Measurements from ENCODE around the gene PSG11.
"Not testable (repeated sequence)": the region's sequence is repeated elsewhere in the genome, so short reads cannot be mapped to it uniquely, and the experiment has no call there.

The PSG11 gene

GRCh38 chr19:43026369-43026768, at the start of gene PSG11:
TSS of gene PSG11 (minus strand) at chr19:43026469. CDS start at chr19:43026372, 97 bp downstream.
- DNase-seq, result not testable (repeated sequence)

- not testable (repeated sequence) for DNase-seq
Observed at GRCh38 chr19:43062418-43062817, 36.1 kb upstream of the PSG11 start.

GRCh38 chr19:43061326-43061725, 35.1 kb upstream of the PSG11 start:
- not testable (repeated sequence) for DNase-seq

- DNase-seq, result not testable (repeated sequence)
Observed at GRCh38 chr19:43060254-43060653, 34.0 kb upstream of the PSG11 start.

- DNase-seq, result not testable (repeated sequence)
Observed at GRCh38 chr19:43059482-43059881, 33.2 kb upstream of the PSG11 start.

GRCh38 chr19:43058440-43058839, 32.2 kb upstream of the PSG11 start:
- DNase-seq, result not testable (repeated sequence)

- not testable (repeated sequence) for DNase-seq
Observed at GRCh38 chr19:43047966-43048365, 21.7 kb upstream of the PSG11 start.

GRCh38 chr19:43046578-43046977, 20.3 kb upstream of the PSG11 start:
- DNase-seq, result not testable (repeated sequence)

- DNase-seq, result not testable (repeated sequence)
Observed at GRCh38 chr19:43043492-43044180, 17.4 kb upstream of the PSG11 start.

- DNase-seq, result not testable (repeated sequence)
Observed at GRCh38 chr19:43031645-43032044, 5.4 kb upstream of the PSG11 start.

GRCh38 chr19:43028866-43029265, 2.6 kb upstream of the PSG11 start:
- no peak for DNase-seq

- not testable (repeated sequence) for DNase-seq
Observed at GRCh38 chr19:43027985-43028384, 1.7 kb upstream of the PSG11 start.

- not testable (repeated sequence) for DNase-seq
Observed at GRCh38 chr19:43027061-43027460, 792 bp upstream of the PSG11 start.

GRCh38 chr19:43022098-43022497, 4.2 kb downstream of the PSG11 start:
- DNase-seq, result not testable (repeated sequence)

- DNase-seq, result not testable (repeated sequence)
Observed at GRCh38 chr19:43021629-43022028, 4.6 kb downstream of the PSG11 start.

- DNase-seq, result not testable (repeated sequence)
Observed at GRCh38 chr19:43019588-43019987, 6.7 kb downstream of the PSG11 start.

- not testable (repeated sequence) for DNase-seq
Observed at GRCh38 chr19:43005841-43006240, 20.4 kb downstream of the PSG11 start.

GRCh38 chr19:43004846-43005245, 21.4 kb downstream of the PSG11 start:
- DNase-seq, result not testable (repeated sequence)

GRCh38 chr19:43003634-43004033, 22.6 kb downstream of the PSG11 start:
- not testable (repeated sequence) for DNase-seq

- not testable (repeated sequence) for DNase-seq
Observed at GRCh38 chr19:43002948-43003347, 23.3 kb downstream of the PSG11 start.

- DNase-seq, result not testable (repeated sequence)
Observed at GRCh38 chr19:42996161-42996560, 30.1 kb downstream of the PSG11 start.

- not testable (repeated sequence) for DNase-seq
Observed at GRCh38 chr19:42992029-42992604, 34.2 kb downstream of the PSG11 start.

- no peak for DNase-seq
Observed at GRCh38 chr19:42989851-42990250, 36.4 kb downstream of the PSG11 start.

GRCh38 chr19:42989186-42989585, 37.1 kb downstream of the PSG11 start:
- DNase-seq, result not testable (repeated sequence)
